ENCODE measurements around the gene LCP1.
A peak's percentile ranks its signal among the peaks of the same experiment; 100 is the strongest.

The LCP1 gene

DNA sequence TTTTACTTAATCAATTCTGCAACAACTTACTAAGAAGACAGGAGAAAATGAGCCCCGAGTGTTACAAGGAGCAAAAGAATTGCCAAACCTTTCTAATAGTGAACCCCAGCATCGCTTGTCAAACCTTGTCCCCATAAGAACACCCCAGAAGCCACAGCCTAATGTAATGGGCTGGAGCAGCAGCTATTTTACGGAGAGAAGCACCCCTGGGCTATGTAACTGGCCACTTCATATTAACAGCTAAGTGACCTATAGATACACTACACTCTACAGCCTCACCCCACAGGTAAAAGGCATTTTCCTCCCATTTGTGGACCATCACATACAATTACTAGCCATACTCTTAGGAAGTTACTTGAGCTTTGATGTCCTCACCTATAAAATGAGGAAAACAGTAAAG, 49.9 kb downstream of the LCP1 start:
- Mint-ChIP-seq H3K4me1 (peaks cover 24% of the 10 kb centered on the region), H3K36me3 (peaks cover 87% of the 10 kb centered on the region), H3K9me3 (no peaks in the 10 kb centered on the region), H3K27ac (peak overlapping the region; percentile 25), H3K4me3 (no peak overlapping the region), H3K27me3 (no peaks in the 10 kb centered on the region)
- no peak for ATAC-seq

DNA sequence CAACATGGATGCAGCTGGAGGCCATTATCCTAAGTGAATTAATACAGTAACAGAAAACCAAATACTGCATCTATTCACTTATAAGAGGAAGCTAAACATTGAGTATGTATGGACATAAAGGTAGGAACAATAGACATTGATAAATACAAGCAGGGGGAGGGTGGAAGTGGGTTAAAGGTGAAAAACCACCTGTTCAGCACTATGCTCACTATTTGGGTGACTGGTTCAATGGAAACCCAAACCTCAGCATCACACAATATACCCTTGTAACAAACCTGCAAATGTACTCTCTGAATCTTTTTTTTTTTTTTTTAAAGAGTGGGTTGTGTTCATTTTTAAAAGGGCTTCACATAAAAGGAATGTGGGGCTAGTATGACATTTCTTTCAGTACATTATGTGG, 50.3 kb downstream of the LCP1 start:
- peaks cover 25% of the 10 kb centered on the region for H3K4me1 Mint-ChIP-seq
- no peak for ATAC-seq
- H3K36me3 Mint-ChIP-seq, result peaks cover 87% of the 10 kb centered on the region
- peak overlapping the region; percentile 25 for H3K27ac Mint-ChIP-seq
- no peaks in the 10 kb centered on the region for H3K9me3 Mint-ChIP-seq
- H3K27me3 Mint-ChIP-seq, result no peaks in the 10 kb centered on the region
- no peak overlapping the region for H3K4me3 Mint-ChIP-seq

DNA sequence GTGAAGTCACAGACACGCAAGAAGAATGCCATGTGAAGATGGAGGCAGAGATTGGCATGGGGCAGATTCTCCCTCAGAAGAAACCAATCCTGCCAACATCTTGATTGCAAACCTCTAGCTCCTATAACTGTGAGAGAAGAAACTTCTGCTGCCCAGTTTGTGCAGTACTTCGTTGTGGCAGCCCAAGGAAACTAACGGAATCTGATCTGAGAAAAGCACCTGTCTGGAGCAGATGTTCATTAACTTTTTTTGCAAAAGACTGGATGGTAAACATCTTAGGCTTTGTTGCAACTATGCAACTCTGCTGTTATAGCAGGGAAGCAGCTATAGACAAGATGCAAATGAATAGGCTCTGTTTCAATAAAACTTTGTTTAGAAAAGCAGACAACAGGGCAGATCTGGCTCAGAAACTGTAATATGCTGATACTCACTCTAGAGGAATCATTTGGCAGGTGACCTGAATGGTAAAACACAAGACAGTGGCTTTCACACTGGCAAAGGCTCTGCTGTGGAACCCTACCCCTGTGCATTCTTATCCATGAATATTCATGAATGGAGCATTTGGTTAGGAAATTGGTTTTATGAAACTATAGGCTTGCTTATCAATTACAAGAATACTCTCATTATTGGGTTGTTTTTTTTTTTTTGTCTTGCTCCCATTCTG, 51.9 kb downstream of the LCP1 start:
- Mint-ChIP-seq H3K4me1 (peaks cover 25% of the 10 kb centered on the region), H3K4me3 (no peak overlapping the region), H3K27me3 (no peaks in the 10 kb centered on the region), H3K27ac (no peak overlapping the region), H3K9me3 (no peaks in the 10 kb centered on the region), H3K36me3 (peaks cover 77% of the 10 kb centered on the region)
- no peak for ATAC-seq

DNA sequence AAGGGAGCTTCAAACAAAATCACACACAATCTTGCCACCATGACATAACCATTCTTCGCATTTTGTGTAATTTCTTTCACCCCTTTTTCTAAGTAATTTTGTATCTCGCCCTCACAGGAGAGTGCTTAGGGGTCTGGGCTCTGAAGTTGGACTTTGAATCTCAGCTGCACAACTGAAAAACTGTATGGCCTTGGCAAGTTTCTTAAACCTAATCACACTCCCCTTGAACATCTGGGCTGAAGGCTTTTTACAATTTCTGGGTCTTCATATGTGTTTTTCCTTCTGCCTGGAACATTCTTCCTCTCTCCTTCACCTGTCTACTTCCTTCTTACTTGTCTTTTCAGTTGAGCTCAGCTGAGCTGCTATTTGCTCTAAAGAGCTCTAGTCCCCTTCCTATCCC, 52.9 kb downstream of the LCP1 start:
- no peaks in the 10 kb centered on the region for H3K9me3 Mint-ChIP-seq
- H3K27me3 Mint-ChIP-seq, result no peaks in the 10 kb centered on the region
- no peak overlapping the region for H3K4me3 Mint-ChIP-seq
- no peak overlapping the region for H3K27ac Mint-ChIP-seq
- peaks cover 72% of the 10 kb centered on the region for H3K36me3 Mint-ChIP-seq
- H3K4me1 Mint-ChIP-seq, result peaks cover 35% of the 10 kb centered on the region
- ATAC-seq, result no peak

DNA sequence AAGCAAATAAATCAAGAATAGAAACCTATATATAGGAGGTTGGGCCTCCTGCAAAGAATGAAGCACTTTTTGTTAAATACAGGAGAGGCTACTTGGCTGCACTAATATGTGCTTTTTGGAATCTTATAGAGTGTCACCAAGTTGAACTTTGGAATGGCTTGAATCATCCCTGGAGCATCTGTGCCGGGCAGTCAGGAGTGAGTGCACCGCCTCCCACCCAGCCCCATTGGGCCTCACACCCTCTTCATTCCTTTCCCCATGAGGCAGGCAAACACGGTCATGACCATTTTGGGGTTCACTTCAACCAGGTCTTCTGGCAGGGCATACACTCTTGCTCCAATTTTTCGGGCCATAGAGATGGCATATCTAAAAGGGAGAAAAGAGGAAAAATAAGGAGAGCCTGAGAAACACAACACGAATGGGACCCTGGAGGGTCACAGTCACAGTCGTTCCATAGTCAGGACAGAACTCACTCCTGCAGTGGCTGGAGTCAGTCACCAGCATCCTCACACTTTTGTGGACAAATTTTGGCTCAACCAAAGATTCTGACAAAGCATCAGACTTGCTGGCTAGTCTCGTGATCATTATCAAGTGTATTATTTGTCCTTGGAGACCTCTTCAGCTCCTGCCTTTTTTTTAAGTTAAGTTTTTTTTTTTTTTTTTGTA, 54.5 kb downstream of the LCP1 start:
- Mint-ChIP-seq H3K27me3 (no peaks in the 10 kb centered on the region), H3K27ac (no peak overlapping the region), H3K4me3 (no peak overlapping the region), H3K4me1 (peaks cover 34% of the 10 kb centered on the region), H3K9me3 (no peaks in the 10 kb centered on the region), H3K36me3 (peaks cover 56% of the 10 kb centered on the region)
- ATAC-seq, result no peak

DNA sequence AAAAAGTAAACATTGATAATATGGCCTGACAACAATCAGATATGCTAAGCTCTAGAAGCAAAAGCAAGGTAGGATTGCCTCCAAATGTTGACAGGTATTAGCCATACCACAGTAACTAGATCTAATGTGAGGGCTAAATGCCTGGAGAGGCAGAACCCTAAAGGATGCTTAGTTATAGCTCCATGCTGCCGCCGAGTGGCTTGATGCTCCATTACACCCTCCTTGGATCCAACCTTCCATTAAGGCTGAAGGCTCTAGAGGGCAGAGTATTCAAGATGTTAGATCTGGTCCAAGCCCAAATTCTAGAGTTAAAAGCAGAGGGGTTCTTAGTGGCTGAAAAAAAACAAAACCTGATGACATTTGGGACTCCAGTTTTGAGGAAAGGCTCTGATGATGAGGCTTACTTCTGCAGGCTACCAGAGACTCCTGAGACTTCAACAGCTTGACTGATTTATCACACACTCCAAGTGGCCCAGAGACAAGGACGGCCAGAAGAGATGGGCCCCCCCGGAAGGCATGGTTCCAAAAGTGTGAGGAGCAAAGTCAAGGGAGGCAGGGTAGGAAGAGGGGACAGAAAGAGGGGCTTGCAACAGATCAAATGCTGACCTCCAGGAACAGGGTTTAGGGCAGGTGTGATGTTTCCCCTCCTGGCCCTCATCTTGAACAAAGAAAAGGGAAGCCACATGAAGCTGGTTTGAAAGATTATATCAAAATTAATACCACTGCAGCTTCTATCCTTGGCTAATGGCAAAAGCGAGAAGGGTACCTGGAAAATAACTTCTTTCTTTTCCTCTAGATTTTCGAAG, 55.2 kb downstream of the LCP1 start:
- peaks cover 49% of the 10 kb centered on the region for H3K36me3 Mint-ChIP-seq
- H3K4me1 Mint-ChIP-seq, result peaks cover 34% of the 10 kb centered on the region
- no peaks in the 10 kb centered on the region for H3K27me3 Mint-ChIP-seq
- H3K9me3 Mint-ChIP-seq, result no peaks in the 10 kb centered on the region
- ATAC-seq, result peak; percentile 66
- H3K27ac Mint-ChIP-seq, result peak overlapping the region; percentile 70
- H3K4me3 Mint-ChIP-seq, result no peak overlapping the region

DNA sequence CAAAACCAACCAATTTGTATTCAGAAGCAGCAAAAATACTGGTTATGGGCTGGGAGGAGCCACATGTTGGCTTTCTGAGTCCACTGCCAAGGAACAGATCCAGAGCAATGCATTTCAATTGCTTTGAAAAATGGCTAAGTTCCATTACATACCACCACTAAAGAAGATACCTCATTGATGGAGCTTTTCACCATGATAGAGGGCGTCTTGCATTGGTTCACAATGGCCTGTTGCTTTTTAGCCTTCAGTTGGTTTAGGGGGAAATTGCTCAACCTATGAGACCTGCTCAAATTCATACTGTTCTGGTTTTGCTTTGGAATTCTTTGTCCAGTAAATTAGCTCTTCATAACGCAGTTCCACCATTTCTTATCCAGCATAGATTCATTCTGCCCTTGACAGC, 55.9 kb downstream of the LCP1 start:
- Mint-ChIP-seq H3K4me1 (peaks cover 34% of the 10 kb centered on the region), H3K4me3 (no peak overlapping the region), H3K27ac (peak overlapping the region; percentile 70), H3K27me3 (no peaks in the 10 kb centered on the region), H3K36me3 (peaks cover 44% of the 10 kb centered on the region), H3K9me3 (no peaks in the 10 kb centered on the region)
- ATAC-seq, result no peak

DNA sequence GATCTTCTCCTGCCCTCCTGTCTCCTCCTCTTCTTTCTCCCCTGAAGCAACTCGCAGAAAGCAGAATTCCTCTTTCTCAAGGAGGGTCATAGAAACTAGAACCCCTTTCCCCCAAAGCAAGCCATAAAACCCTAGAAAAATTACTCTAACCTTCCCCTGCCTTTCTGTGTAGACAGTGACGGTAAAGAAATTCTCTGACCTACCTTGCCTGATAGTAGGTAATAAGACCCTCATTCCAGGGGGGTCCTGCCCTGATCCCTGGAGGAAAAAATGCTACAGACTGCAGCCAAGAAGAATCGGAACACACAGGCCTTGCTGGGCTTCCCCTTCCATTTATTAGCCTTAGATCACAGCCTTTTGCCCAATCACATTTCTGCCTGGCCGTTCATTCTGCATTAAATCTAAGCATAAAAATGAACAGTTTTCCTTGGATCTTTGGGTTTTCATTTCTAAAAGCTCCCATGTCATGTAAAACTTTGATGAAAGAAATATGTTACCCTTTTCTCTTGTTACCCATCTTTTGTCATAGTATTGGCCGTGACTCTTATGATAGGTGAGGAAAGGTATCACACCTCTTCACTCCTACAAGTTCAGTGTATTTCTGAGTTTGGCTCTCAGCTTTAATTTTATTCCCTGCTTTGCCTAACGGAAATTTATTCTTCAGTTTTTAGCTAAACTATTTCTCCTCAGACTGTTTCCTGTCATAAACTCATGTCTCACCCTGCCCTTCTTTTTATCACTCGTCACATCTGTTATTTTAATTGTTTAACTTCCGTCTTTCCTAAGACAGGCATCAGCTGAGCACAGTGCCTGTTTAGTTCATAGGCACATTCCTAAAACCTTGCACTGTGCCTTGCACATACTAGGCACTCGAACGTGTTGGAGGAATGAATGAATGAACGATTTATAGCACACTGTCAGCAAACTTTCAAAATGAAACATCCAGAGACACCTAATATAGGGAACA, 56.7 kb downstream of the LCP1 start:
- ATAC-seq, result no peak
- no peak overlapping the region for H3K4me3 Mint-ChIP-seq
- peaks cover 36% of the 10 kb centered on the region for H3K36me3 Mint-ChIP-seq

DNA sequence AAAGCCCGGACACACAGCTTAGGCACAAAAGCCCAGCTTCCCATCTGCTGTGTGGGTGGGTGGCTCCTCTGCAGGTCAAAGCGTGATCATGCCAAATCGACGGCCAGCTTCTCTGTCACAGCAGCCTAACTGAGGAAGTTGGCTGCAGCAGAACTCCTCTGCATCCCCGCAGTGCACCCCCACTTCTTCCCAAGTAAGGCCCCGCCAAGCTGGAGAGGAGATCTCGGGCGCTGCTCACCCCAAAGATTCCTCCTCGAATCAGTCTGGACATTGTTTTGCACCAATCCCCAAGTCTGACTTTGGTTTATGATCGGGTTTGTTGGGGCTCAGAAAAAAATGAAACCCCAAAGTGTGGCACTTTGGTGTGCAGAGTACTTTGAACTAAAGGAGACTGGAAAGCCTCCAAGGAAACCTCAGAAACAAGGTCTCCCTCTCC, 57.4 kb downstream of the LCP1 start:
- Mint-ChIP-seq H3K4me3 (no peak overlapping the region), H3K9me3 (no peaks in the 10 kb centered on the region), H3K36me3 (peaks cover 29% of the 10 kb centered on the region), H3K27ac (peak overlapping the region; percentile 70), H3K4me1 (peaks cover 34% of the 10 kb centered on the region), H3K27me3 (no peaks in the 10 kb centered on the region)
- ATAC-seq, result peak; percentile 65

More for the DNA sequence above, 56.7 kb downstream of the LCP1 start:
- no peaks in the 10 kb centered on the region for H3K27me3 Mint-ChIP-seq
- no peaks in the 10 kb centered on the region for H3K9me3 Mint-ChIP-seq
- peaks cover 34% of the 10 kb centered on the region for H3K4me1 Mint-ChIP-seq
- peak overlapping the region; percentile 70 for H3K27ac Mint-ChIP-seq

DNA sequence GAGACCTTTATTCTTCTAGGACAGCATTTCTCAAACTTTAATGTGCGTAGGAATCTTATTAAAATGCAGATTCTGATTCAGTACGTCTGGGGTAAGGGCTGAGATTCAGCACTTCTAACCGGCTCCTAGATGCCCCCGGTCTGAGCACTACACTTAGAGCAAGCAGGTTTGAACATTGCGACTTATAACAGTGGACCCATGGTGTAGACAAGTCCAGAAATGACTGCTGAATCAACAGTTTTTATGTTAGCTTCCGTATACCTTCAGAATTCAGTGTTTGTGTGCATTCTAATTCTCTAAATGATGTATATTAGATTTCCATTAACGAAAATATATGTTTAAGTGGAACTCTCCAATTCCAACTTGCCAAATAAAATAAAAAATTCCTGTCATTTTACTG, 59.7 kb downstream of the LCP1 start:
- no peak overlapping the region for H3K27ac Mint-ChIP-seq

DNA sequence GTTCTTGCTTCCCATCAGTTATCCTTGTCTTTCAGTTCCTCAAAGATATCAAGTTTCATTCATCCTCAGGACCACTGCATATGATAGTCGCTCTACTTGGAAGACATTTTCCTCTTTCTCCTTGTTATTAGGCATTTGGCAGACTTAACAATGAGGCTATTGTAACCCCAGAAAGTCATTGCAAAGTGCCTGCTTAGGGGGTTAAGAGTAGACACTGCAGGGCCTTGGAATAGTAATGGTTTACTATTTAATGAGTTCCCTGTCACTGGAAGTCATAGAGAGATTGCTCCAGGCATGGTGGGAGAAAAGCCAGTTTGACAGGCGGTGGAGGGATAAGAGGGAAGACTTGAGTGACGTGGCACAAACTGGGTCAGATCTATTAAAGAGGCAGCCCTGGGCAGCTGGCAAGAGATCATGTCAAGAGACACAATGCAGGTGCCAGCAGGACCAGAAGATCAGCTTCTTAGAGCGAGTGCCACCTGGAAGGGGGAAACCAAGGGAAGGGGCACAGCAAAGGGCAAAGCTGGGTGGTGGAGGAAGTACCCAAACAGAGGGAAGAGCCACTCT, 60.3 kb downstream of the LCP1 start:
- Mint-ChIP-seq H3K4me1 (peaks cover 24% of the 10 kb centered on the region), H3K36me3 (peaks cover 5% of the 10 kb centered on the region), H3K27ac (no peak overlapping the region), H3K9me3 (no peaks in the 10 kb centered on the region), H3K27me3 (peaks cover 1% of the 10 kb centered on the region), H3K4me3 (no peak overlapping the region)
- ATAC-seq, result no peak

More for the DNA sequence above, 59.7 kb downstream of the LCP1 start:
- no peaks in the 10 kb centered on the region for H3K27me3 Mint-ChIP-seq
- no peak for ATAC-seq
- H3K4me1 Mint-ChIP-seq, result peaks cover 31% of the 10 kb centered on the region
- H3K9me3 Mint-ChIP-seq, result no peaks in the 10 kb centered on the region
- H3K36me3 Mint-ChIP-seq, result peaks cover 11% of the 10 kb centered on the region
- H3K4me3 Mint-ChIP-seq, result no peak overlapping the region

DNA sequence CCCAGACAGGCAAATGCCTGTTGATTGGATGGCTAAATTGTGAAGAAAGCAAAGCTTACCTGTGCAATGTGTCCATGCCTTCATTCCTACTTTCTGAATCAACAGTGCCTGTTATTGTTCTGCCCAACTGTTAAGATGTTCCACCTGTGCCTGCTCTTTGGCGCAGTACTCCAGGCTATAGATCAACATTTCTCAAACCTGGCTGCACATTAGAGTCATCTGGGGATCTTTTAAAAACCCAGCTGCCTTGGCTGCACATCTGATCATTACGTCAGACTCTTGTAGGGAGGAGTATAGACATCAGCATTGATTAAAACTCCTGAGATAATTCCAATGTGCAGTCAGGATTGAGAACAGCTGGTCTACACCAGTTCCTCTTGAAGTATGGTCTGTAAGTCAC, 60.9 kb downstream of the LCP1 start:
- Mint-ChIP-seq H3K4me3 (no peak overlapping the region), H3K36me3 (no peaks in the 10 kb centered on the region), H3K4me1 (peaks cover 22% of the 10 kb centered on the region), H3K27ac (no peak overlapping the region), H3K27me3 (peaks cover 7% of the 10 kb centered on the region), H3K9me3 (no peaks in the 10 kb centered on the region)
- ATAC-seq, result no peak

DNA sequence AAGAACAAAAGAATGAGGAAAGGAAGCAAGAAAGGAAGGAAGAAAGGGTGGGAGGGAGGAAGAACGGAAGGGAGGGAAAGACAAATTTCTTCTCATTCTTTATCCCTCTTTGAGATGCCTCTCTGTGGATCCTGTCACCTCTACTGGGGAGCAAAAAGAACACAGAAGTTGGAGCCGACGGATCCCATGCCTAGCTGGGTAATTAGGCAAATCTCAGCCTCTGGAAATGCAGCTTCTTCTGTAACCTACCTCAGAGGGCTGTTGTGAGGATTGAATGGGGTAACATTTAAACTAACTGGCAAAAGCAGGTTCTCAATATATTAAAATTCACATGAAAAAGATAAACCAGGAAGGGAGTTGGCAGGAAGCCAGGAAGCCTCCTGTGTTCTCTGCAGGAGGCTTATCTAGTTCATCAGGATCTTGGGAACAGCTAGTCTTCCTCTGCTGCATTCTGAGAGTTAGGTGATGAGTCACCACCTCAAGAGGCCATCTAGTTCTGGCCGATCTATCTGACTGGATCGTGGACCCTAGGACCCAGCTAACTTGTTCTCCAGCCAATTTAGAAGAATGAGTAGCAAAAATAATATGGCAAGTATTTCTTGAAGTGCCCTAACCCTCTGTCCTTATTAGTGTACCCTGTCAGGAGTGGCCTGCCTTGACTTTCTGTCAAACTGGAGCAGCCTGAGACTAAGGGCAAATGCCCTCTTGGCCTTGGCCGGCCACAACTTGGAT, 61.9 kb downstream of the LCP1 start:
- Mint-ChIP-seq H3K27ac (no peak overlapping the region), H3K27me3 (peaks cover 7% of the 10 kb centered on the region), H3K36me3 (no peaks in the 10 kb centered on the region), H3K4me1 (peaks cover 14% of the 10 kb centered on the region), H3K4me3 (no peak overlapping the region), H3K9me3 (no peaks in the 10 kb centered on the region)
- no peak for ATAC-seq

Measured in stimulated activated memory B cell treated with anti-CD40 and anti-IgM and Interleukin-4, amounts not matched to agents 10 μg/mL and 1 μg/mL and 100 μg/mL, for 72 hours (primary cell).